ENCODE results near the gene NCAPD2.
"Not testable (repeated sequence)": the region's sequence is repeated elsewhere in the genome, so short reads cannot be mapped to it uniquely, and the experiment has no call there.

GRCh38 chr12:6497291-6497690 lies 3.4 kb downstream of the NCAPD2 start:
- not testable (repeated sequence) for TF ChIP-seq CTCF (IDR thresholded peaks at IDR 0.05); ZFX (IDR thresholded peaks at IDR 0.05; ENCODE audit: borderline replicate concordance)
